MM.1S (cell line): ENCODE data around the gene BCL11B.

ENCODE experiments used
- EZH2 ChIP-seq: fragments of 300-600 bp; sonication (generic); optimal IDR thresholded peaks from 2 replicates; pipeline ENCODE3; 2017; ENCODE audit warnings: low read depth, mild to moderate bottlenecking, antibody characterized with exemption, low read length, mixed read lengths
- EZH2phosphoT487 ChIP-seq: fragments of 300-600 bp; sonication (generic); IDR thresholded peaks from 2 replicates; pipeline ENCODE4 v1.6.1; 2018; ENCODE audit warnings: antibody characterized with exemption, low read length
- TF ChIP-seq, protein P1 (sequence below): fragments of 300-600 bp; sonication (generic); IDR thresholded peaks from 2 replicates; pipeline ENCODE4 v1.5.1; 2016; ENCODE audit warnings: antibody characterized with exemption, low read length, mixed read lengths

DNA sequence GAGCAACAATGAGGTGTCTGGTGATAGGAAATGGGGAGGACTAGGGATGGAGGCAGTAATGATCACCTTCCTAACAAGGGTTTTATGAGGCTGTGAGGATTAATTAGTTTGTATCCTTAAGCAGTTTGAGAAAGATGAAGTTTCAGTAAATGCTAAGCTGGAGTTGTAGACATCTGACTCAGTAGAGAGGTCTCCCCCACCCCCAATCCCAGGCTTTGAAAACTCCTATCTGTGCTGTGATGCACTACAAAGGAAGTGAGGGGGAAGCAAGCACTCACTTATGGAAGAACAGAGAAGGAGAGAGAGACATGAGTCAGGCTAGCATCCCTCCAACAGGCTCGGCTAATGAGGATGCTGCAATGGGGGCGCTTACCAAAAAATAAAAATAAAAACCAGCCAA is 5.5 kb upstream of the BCL11B start:
- TF ChIP-seq EZH2 (no peak), EZH2phosphoT487 (no peak)
- TF ChIP-seq, protein P1, sequence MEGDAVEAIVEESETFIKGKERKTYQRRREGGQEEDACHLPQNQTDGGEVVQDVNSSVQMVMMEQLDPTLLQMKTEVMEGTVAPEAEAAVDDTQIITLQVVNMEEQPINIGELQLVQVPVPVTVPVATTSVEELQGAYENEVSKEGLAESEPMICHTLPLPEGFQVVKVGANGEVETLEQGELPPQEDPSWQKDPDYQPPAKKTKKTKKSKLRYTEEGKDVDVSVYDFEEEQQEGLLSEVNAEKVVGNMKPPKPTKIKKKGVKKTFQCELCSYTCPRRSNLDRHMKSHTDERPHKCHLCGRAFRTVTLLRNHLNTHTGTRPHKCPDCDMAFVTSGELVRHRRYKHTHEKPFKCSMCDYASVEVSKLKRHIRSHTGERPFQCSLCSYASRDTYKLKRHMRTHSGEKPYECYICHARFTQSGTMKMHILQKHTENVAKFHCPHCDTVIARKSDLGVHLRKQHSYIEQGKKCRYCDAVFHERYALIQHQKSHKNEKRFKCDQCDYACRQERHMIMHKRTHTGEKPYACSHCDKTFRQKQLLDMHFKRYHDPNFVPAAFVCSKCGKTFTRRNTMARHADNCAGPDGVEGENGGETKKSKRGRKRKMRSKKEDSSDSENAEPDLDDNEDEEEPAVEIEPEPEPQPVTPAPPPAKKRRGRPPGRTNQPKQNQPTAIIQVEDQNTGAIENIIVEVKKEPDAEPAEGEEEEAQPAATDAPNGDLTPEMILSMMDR = no peak
